HEK293 (cell line): ENCODE measurements around the gene CNPY4.
"Not testable (repeated sequence)": the region's sequence is repeated elsewhere in the genome, so short reads cannot be mapped to it uniquely, and the experiment has no call there.

Source experiments
- CTCF ChIA-PET: fragments of 350-600 bp; formaldehyde crosslinking; extraction: SDS; loops from one replicate; lab custom pipeline; 2021; ENCODE audit warnings: antibody characterized with exemption; lab: Yijun Ruan, JAX
- POLR2A ChIA-PET: fragments of 300-600 bp; formaldehyde crosslinking; extraction: SDS; loops from one replicate; lab custom pipeline; 2020; ENCODE audit warnings: antibody characterized with exemption, inconsistent platforms; lab: Yijun Ruan, JAX
- H3K27ac ChIP-seq: fragments of 200-500 bp; sonication (Bioruptor generic); 2 replicates; pipeline ENCODE4 v1.5.1; 2014; ENCODE audit warnings: low read depth, low read length, control low read depth, inconsistent platforms; ENCODE audit errors: extremely low read depth
- H3K36me3 ChIP-seq, 2 experiments: fragments of 200-500 bp in 1 of 2; sonication (Bioruptor generic) in 1 of 2; 1 replicate in 1 of 2; 2 replicates in 1 of 2; pipeline ENCODE4 v1.5.1; 2014 to 2017; ENCODE audit warnings: inconsistent platforms in 2 of 2, low read length in 2 of 2; ENCODE audit not compliant: control insufficient read depth in 2 of 2, insufficient read depth in 1 of 2
- H3K4me1 ChIP-seq: fragments of 200-500 bp; sonication (Bioruptor generic); 2 replicates; pipeline ENCODE4 v1.5.1; 2014; ENCODE audit warnings: mild to moderate bottlenecking, low read length, inconsistent platforms; ENCODE audit not compliant: control insufficient read depth, insufficient read depth
- H3K4me3 ChIP-seq: 2 replicates; pipeline ENCODE4 v1.5.1; 2011; ENCODE audit warnings: low read depth, mild to moderate bottlenecking, control low read depth, low read length, moderate library complexity
- H3K9me3 ChIP-seq: fragments of 200-500 bp; sonication (Bioruptor generic); 2 replicates; pipeline ENCODE4 v1.5.1; 2014; ENCODE audit warnings: low read depth, low read length, inconsistent platforms; ENCODE audit not compliant: control insufficient read depth, insufficient read depth
- BCL6B ChIP-seq: fragments of 450-650 bp; formaldehyde crosslinking; IDR thresholded peaks from 2 replicates; pipeline ENCODE4 v1.5.1; 2017; ENCODE audit warnings: missing biosample characterization, missing genetic modification characterization
- GLI2 ChIP-seq: fragments of 450-650 bp; formaldehyde crosslinking; IDR thresholded peaks from 2 replicates; pipeline ENCODE4; 2017; ENCODE audit warnings: missing biosample characterization, missing genetic modification characterization, low read depth, borderline replicate concordance
- HOXA7 ChIP-seq: sonication (generic); formaldehyde crosslinking; IDR thresholded peaks from 2 replicates; pipeline ENCODE4 v1.8.1; 2022; ENCODE audit warnings: missing genetic modification reagents, borderline replicate concordance
- KLF1 ChIP-seq: fragments of 450-650 bp; formaldehyde crosslinking; IDR thresholded peaks from 2 replicates; pipeline ENCODE4 v1.5.1; 2016; ENCODE audit warnings: missing biosample characterization, missing genetic modification characterization
- OVOL3 ChIP-seq: fragments of 450-650 bp; formaldehyde crosslinking; IDR thresholded peaks from 2 replicates; pipeline ENCODE4 v1.5.1; 2016; ENCODE audit warnings: missing biosample characterization, missing genetic modification characterization
- PRDM10 ChIP-seq: fragments of 450-650 bp; formaldehyde crosslinking; IDR thresholded peaks from 2 replicates; pipeline ENCODE4 v1.5.1; 2016; ENCODE audit warnings: missing biosample characterization, missing genetic modification characterization
- SCRT2 ChIP-seq: fragments of 450-650 bp; formaldehyde crosslinking; IDR thresholded peaks from 2 replicates; pipeline ENCODE4 v1.5.1; 2016; ENCODE audit warnings: missing biosample characterization, missing genetic modification characterization
- ZBTB20 ChIP-seq: fragments of 450-650 bp; formaldehyde crosslinking; IDR thresholded peaks from 2 replicates; pipeline ENCODE4 v1.5.1; 2016; ENCODE audit warnings: missing biosample characterization, missing genetic modification characterization
- ZBTB21 ChIP-seq: fragments of 450-650 bp; formaldehyde crosslinking; IDR thresholded peaks from 2 replicates; pipeline ENCODE4 v1.5.1; 2017; ENCODE audit warnings: missing biosample characterization, missing genetic modification characterization
- ZBTB7A ChIP-seq: fragments of 450-650 bp; formaldehyde crosslinking; IDR thresholded peaks from 2 replicates; pipeline ENCODE4 v1.5.1; 2016; ENCODE audit warnings: low read depth, missing biosample characterization, missing genetic modification characterization
- ZFP41 ChIP-seq: fragments of 450-650 bp; formaldehyde crosslinking; IDR thresholded peaks from 2 replicates; pipeline ENCODE4 v1.5.1; 2016; ENCODE audit warnings: missing biosample characterization, missing genetic modification characterization, borderline replicate concordance
- ZFP69B ChIP-seq: fragments of 450-650 bp; formaldehyde crosslinking; IDR thresholded peaks from 2 replicates; pipeline ENCODE4 v1.5.1; 2016; ENCODE audit warnings: missing biosample characterization, missing genetic modification characterization
- ZIC2 ChIP-seq: fragments of 450-650 bp; formaldehyde crosslinking; IDR thresholded peaks from 2 replicates; pipeline ENCODE4 v1.5.1; 2016; ENCODE audit warnings: missing biosample characterization, missing genetic modification characterization
- ZNF121 ChIP-seq: fragments of 450-650 bp; formaldehyde crosslinking; IDR thresholded peaks from 2 replicates; pipeline ENCODE4 v1.5.1; 2016; ENCODE audit warnings: missing biosample characterization, missing genetic modification characterization
- ZNF2 ChIP-seq: fragments of 450-650 bp; formaldehyde crosslinking; IDR thresholded peaks from 2 replicates; pipeline ENCODE4 v1.5.1; 2016; ENCODE audit warnings: missing biosample characterization, missing genetic modification characterization
- ZNF248 ChIP-seq: fragments of 450-650 bp; formaldehyde crosslinking; IDR thresholded peaks from 2 replicates; pipeline ENCODE4 v1.5.1; 2017; ENCODE audit warnings: missing biosample characterization, missing genetic modification characterization
- ZNF366 ChIP-seq: fragments of 450-650 bp; formaldehyde crosslinking; conservative IDR thresholded peaks from 2 replicates; pipeline ENCODE4 v1.5.1; 2016; ENCODE audit warnings: missing biosample characterization, missing genetic modification characterization
- ZNF473 ChIP-seq: fragments of 450-650 bp; formaldehyde crosslinking; IDR thresholded peaks from 2 replicates; pipeline ENCODE4 v1.5.1; 2017; ENCODE audit warnings: missing biosample characterization, missing genetic modification characterization
- ZNF501 ChIP-seq: fragments of 450-650 bp; formaldehyde crosslinking; IDR thresholded peaks from 2 replicates; pipeline ENCODE4 v1.5.1; 2016; ENCODE audit warnings: missing biosample characterization, missing genetic modification characterization
- ZNF707 ChIP-seq: fragments of 450-650 bp; formaldehyde crosslinking; IDR thresholded peaks from 2 replicates; pipeline ENCODE4 v1.5.1; 2016; ENCODE audit warnings: missing biosample characterization, missing genetic modification characterization
- ZXDB ChIP-seq: fragments of 450-650 bp; formaldehyde crosslinking; IDR thresholded peaks from 2 replicates; pipeline ENCODE4 v1.5.1; 2016; ENCODE audit warnings: missing biosample characterization, missing genetic modification characterization
- TF ChIP-seq, protein P1 (sequence below): fragments of 450-650 bp; formaldehyde crosslinking; IDR thresholded peaks from 2 replicates; pipeline ENCODE4 v1.5.1; 2017; ENCODE audit warnings: missing biosample characterization, missing genetic modification characterization

Gene CNPY4

GRCh38 chr7:100142461-100142860, 23.0 kb downstream of the CNPY4 start (continued):
- no peak for TF ChIP-seq ZFP69B (tag by site-specific recombination)

- not testable (repeated sequence) for H3K27ac ChIP-seq, H3K9me3 ChIP-seq, H3K4me3 ChIP-seq, H3K36me3 ChIP-seq
- 0 out of 2 replicates have a peak, but pooled peaks have one; percentile 13 for TF ChIP-seq PRDM10
- peaks cover 10% of the 10 kb centered on the region for H3K4me1 ChIP-seq
- CTCF ChIA-PET = interaction anchor here (0.8 to 3.2 kb wide), 2 partner anchors 13 to 198 kb away, joined by 3 to 11 read pairs; no protein-coding TSS in a partner anchor
- POLR2A ChIA-PET = interaction anchor here (0.7 kb wide), 2 partner anchors 10 to 14 kb away, joined by 3 read pairs; no protein-coding TSS in a partner anchor
Measured at GRCh38 chr7:100146350-100146749, 26.9 kb downstream of the CNPY4 start.

GRCh38 chr7:100147278-100147677, 27.8 kb downstream of the CNPY4 start:
- H3K9me3 ChIP-seq = no peaks in the 10 kb centered on the region
- TF ChIP-seq ZNF707 (tag by site-specific recombination) (no peak), ZNF121 (tag by site-specific recombination) (peak; percentile 89), SCRT2 (tag by site-specific recombination) (peak; percentile 33; the same call in 1 of the 2 replicates), HOXA7 (no peak), GLI2 (tag by site-specific recombination) (no peak), ZFP41 (no peak)
- TF ChIP-seq, protein P1, sequence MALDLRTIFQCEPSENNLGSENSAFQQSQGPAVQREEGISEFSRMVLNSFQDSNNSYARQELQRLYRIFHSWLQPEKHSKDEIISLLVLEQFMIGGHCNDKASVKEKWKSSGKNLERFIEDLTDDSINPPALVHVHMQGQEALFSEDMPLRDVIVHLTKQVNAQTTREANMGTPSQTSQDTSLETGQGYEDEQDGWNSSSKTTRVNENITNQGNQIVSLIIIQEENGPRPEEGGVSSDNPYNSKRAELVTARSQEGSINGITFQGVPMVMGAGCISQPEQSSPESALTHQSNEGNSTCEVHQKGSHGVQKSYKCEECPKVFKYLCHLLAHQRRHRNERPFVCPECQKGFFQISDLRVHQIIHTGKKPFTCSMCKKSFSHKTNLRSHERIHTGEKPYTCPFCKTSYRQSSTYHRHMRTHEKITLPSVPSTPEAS = 0 out of 2 replicates have a peak, but pooled peaks have one; percentile 21
- CTCF ChIA-PET = interaction anchor here (0.7 to 3.2 kb wide), 4 partner anchors 12 to 63 kb away, joined by 3 to 11 read pairs (median 3); partner anchors contain the start of gene TRAPPC14
- H3K4me3 ChIP-seq = no peak overlapping the region
- peaks cover 11 to 13% of the 10 kb centered on the region in 2 experiments; a peak in 2 of 3 replicates for H3K36me3 ChIP-seq
- H3K27ac ChIP-seq = no peak overlapping the region
- H3K4me1 ChIP-seq = peaks cover 10% of the 10 kb centered on the region
- POLR2A ChIA-PET = interaction anchor here (1.8 to 3.5 kb wide), 3 partner anchors 11 to 282 kb away, joined by 9 to 38 read pairs (median 13); partner anchors contain the start of genes GAL3ST4, MEPCE, TRAPPC14 and ZCWPW1

GRCh38 chr7:100148225-100148558, 28.8 kb downstream of the CNPY4 start:
- no peaks in the 10 kb centered on the region for H3K9me3 ChIP-seq
- ChIA-PET POLR2A (interaction anchor here (0.6 to 3.5 kb wide), 23 partner anchors 8 to 281 kb away, joined by 3 to 38 read pairs (median 6); partner anchors contain the start of genes AP4M1, GAL3ST4, GPC2 and MBLAC1), CTCF (interaction anchor here (0.7 to 1.0 kb wide), 3 partner anchors 11 to 41 kb away, joined by 3 to 7 read pairs (median 3); partner anchors contain the start of gene TRAPPC14)
- H3K27ac ChIP-seq = peak overlapping the region; percentile 13; the same call in 1 of the 2 replicates
- H3K36me3 ChIP-seq = peaks cover 15 to 18% of the 10 kb centered on the region in 2 experiments; a peak in 2 of 3 replicates
- H3K4me1 ChIP-seq = peaks cover 10% of the 10 kb centered on the region
- peak overlapping the region; percentile 20 for H3K4me3 ChIP-seq
- TF ChIP-seq OVOL3 (0 out of 2 replicates have a peak, but pooled peaks have one; percentile 60), BCL6B (no peak), ZBTB21 (tag by site-specific recombination) (0 out of 2 replicates have a peak, but pooled peaks have one; percentile 25), ZNF366 (no peak), KLF1 (tag by site-specific recombination) (peak; percentile 47; the same call in 1 of the 2 replicates), ZBTB20 (tag by site-specific recombination) (no peak), ZNF2 (tag by site-specific recombination) (0 out of 2 replicates have a peak, but pooled peaks have one; percentile 27), ZNF248 (tag by site-specific recombination) (no peak), ZNF501 (tag by site-specific recombination) (no peak; the same call in 1 of the 2 replicates), ZNF473 (no peak), ZIC2 (tag by site-specific recombination) (no peak), ZXDB (tag by site-specific recombination) (peak; percentile 12; the same call in 1 of the 2 replicates), ZBTB7A (tag by site-specific recombination) (0 out of 2 replicates have a peak, but pooled peaks have one; percentile 19)
